ENCODE measurements around the gene MYL1. TPM values are rescaled to one million over a fixed set of nuclear protein-coding genes. Genes with fewer than 3 reads are reported as not detected.

Gene MYL1
- not detected in 2 replicates for total RNA-seq (2014; rRNA removed; shearing (Covaris generic))
- polyA plus RNA-seq (2015; cell fraction: cytosol; rRNA removed), result not detected in 2 replicates
- not detected in 2 replicates for polyA plus RNA-seq (2015; cell fraction: nucleus; rRNA removed)

DNA sequence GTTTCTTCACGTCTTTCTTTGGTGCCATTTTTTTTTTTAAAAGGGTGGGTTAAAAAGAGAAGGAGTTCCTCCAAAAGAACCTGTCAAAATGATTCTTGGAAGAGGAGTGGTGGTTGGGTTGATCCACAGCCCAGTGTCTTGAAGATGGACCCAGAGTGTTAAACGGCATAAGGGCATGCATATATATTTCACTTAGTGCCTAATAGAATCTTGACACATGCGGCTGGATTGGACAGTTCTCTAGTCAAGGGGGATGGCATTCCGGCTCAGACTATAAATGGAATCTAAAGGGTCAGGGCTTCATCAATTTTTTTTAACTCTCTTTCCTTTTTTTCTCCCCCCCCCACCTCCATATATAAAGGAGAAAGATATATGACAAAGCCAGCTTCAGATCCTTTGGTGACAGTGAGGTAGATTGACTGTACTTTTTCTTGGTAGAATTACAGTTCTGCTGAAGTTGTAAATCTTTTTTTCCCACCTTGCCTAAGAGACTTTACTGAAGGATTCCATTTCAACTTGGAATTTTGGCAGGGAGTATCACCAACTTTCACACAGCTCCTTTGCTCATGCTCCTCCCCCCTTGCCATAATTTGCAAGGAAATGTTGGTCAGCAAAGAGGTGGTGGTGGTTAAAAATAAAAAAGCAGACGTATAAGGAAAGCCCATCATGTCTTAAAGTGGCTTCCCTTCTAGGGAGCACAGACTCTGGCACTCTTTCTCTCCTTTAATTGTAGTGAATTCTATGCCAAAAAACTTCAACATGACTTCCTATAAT lies at the start of gene MYL1:
MYL1 (minus strand) TSS at position 160 of the 774 bp plus-strand sequence; CDS start at position 28, 132 bp downstream.
- in situ Hi-C loops (cut with HindIII; ENCODE audit: low pct_unique_long_range_greater_than_20kb, low sequenced_read_pairs), result no loop called here
- DNase-seq (ENCODE audit: low read depth, low spot score), result no peak

DNA sequence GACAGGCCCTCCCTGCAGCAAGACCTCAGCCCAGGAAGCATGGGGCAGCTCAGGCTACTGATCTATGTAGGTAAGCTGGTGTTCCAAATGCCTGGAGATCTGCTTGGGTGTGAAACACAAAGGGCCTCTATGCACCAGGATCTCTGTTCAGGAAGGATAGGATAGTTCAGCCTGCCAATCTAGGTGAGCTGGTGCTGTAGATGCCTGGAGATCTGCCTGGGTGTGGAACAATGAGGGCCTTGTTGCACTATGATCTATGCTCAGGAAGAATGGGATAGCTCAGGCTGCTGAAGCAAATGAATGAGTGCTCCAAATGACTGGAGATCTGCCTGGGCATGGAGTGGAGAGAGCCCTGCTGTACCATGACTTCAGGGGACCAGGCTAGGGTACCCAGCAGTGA lies 48.9 kb upstream of the MYL1 start:
- in situ Hi-C loops (cut with HindIII; ENCODE audit: low pct_unique_long_range_greater_than_20kb, low sequenced_read_pairs), result no loop called here
- DNase-seq (ENCODE audit: low read depth, low spot score), result peak; percentile 18

DNA sequence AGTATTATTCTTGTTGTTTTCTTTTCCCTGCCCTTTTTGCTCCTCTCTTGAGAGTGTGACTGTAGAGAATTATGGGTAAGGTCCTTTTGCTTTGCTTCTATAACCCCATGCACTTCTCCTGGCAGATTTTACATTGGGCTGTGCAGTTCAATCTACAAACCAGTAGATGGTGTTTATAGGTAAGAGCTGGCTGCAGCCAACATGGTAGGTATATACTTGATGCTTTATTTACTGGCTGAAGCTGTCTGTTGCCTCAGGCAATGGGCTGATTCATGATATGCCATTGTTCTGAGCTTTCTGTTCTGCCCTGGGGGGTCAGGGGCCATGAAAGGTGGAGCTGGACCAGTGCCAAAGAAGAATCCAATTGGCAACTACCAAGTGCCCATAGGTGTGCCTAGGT lies 48.3 kb upstream of the MYL1 start:
- in situ Hi-C loops (cut with HindIII; ENCODE audit: low pct_unique_long_range_greater_than_20kb, low sequenced_read_pairs), result no loop called here
- DNase-seq (ENCODE audit: low read depth, low spot score), result peak; percentile 56

DNA sequence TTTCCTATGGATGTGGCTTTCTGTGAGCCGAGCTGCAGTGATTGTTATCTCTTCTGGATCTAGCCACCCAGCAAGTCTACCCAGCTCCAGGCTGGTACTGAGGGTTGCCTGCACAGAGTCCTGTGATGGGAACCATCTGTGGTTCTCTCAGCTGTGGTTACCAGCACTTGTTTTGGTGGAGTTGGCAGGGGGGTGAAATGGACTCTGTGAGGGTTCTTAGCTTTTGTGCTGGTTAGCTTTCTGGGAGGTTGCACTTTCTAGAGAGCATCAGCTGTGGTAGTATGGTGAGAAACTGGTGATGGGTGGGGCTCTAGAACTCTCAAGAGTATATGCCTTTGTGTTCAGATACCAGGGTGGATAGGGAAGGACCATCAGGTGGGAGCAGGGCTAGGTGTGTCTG lies 45.4 kb upstream of the MYL1 start:
- DNase-seq (ENCODE audit: low read depth, low spot score), result no peak
- in situ Hi-C loops (cut with HindIII; ENCODE audit: low pct_unique_long_range_greater_than_20kb, low sequenced_read_pairs), result no loop called here

DNA sequence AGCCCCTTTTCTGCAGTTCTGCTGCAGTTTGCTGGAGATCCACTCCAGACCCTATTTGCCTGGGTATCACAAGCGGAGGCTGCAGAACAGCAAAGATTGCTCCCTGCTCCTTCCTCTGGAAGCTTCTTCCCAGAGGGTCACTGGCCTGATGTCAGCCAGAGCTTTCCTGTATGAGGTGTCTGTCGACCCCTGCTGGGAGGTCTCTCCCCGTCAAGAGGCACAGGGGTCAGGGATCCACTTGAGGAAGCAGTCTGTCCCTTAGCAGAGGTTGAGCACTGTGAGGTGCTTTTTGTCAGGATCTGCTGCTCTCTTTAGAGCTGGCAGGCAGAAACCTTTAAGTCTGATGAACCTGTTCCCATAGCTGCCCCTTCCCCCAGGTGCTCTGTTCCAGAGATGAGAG lies 42.0 kb upstream of the MYL1 start:
- in situ Hi-C loops (cut with HindIII; ENCODE audit: low pct_unique_long_range_greater_than_20kb, low sequenced_read_pairs), result no loop called here
- DNase-seq (ENCODE audit: low read depth, low spot score), result no peak

DNA sequence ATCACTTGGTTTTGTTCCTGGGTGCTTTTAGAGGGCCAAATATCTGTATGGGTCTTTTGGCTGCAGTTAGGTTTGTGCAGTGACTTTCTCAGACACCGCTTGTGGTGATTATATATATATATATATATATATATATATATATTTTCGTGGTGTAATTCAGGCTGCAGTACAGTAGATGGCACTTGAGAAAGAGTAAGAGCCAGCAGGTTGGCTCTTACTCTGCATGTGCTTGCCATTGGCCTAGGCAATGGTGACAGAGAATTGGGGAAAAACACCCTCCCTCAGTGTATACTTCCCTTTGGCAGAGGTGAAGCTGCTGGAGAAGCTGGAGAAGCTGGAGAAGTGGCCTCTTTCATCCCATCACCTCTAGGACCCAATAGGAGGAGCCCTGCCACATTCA lies 22.2 kb upstream of the MYL1 start:
- in situ Hi-C loops (cut with HindIII; ENCODE audit: low pct_unique_long_range_greater_than_20kb, low sequenced_read_pairs), result no loop called here
- peak; percentile 25 for DNase-seq (ENCODE audit: low read depth, low spot score)

DNA sequence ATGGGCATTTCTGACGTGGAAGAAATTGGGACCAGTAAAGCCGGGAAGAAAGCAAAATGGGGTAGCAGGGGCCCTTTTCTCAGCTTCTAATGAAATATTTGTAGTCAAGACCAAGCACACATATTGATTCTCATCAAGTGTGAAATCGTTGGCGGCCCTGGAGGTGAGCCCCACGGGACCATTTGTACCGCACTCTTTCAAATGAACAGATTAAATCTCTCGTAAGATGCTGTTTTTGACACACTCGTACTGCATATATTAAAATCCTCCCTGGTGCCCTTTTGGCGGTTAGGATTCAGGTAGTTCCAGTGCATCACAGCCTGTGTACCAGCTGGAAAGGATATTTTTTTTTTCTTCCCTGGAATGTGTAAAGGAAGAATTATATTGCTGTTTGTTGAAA lies 9.9 kb upstream of the MYL1 start:
- no peak for DNase-seq (ENCODE audit: low read depth, low spot score)

DNA sequence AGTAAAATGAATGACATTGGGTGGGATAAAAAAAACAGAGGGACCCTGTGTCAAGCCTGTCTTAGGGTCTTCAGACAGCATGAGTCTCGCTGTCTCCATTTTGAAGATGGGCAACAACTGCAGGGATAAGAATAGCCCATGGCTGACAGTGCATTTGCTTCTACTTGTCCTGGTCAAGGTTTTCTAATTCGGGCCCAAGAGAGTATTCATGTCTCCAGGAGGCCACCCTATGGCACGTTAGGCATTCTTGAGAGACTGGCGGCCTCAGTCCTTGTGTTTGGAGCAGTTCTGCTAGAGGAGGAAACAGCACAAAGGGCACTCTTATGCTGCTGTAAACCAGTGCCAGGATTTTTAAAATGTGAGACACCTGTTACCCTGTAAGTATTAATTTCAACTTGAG lies 9.5 kb upstream of the MYL1 start:
- DNase-seq (ENCODE audit: low read depth, low spot score), result no peak
- in situ Hi-C loops (cut with HindIII; ENCODE audit: low pct_unique_long_range_greater_than_20kb, low sequenced_read_pairs), result no loop called here

More for the DNA sequence above, 9.9 kb upstream of the MYL1 start:
- in situ Hi-C loops (cut with HindIII; ENCODE audit: low pct_unique_long_range_greater_than_20kb, low sequenced_read_pairs), result no loop called here

DNA sequence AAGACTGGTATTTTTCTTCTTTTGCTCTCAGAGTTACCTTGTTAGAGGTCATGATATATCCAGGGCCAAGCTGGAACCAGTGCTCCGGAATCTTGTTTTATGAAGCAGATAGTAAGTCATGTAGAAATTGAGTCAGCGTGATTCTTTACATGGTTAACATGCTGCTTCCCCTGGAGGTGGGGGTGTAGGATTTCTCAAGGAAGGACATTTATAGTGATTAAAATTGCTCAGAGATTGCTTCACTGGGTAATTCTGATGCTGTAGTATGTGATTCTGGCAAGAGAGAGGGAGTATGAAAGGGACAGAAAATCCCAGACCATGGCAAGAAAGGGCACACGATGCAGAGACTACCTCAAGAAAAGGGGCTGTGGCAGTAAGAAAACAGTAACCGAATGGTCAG lies 8.0 kb upstream of the MYL1 start:
- DNase-seq (ENCODE audit: low read depth, low spot score), result no peak
- in situ Hi-C loops (cut with HindIII; ENCODE audit: low pct_unique_long_range_greater_than_20kb, low sequenced_read_pairs), result no loop called here

DNA sequence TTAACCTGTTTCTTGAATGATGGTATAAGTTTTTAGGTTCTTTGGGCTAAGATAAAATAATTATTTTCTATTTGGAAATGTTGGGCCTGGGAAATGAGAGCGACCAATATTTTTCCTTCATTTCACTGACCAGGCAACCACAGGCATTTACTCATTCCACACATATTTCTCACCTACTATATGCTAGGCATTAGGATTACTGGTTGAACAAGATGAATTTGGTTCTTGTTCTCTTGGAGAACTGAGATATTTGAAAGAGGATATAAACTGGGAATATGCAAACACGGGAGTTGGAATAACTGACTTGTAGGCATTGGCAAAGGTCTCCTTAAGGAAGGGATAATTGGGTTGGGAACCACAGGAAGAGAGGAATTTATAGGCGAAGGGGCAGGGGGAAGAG lies 3.9 kb upstream of the MYL1 start:
- no peak for DNase-seq (ENCODE audit: low read depth, low spot score)
- in situ Hi-C loops (cut with HindIII; ENCODE audit: low pct_unique_long_range_greater_than_20kb, low sequenced_read_pairs), result no loop called here

DNA sequence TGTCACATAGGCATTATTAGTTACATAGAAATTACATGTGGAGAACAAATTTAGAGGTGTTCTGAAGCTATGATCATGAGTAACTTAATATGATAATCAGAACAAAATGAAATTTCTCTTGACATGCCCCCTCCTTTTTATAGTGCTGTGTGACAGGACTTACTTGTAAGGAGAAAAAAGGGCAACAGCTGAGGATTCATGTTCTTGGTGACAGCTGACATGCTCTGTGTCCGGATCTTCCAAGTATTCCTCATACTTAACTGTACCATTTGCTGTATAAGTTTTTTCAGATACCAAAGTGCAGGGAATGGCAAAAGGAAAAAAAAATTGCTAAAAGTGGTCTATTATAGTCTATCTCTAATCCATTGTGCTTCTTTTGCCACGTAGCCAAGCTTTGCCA lies 3.5 kb upstream of the MYL1 start:
- in situ Hi-C loops (cut with HindIII; ENCODE audit: low pct_unique_long_range_greater_than_20kb, low sequenced_read_pairs), result no loop called here

DNA sequence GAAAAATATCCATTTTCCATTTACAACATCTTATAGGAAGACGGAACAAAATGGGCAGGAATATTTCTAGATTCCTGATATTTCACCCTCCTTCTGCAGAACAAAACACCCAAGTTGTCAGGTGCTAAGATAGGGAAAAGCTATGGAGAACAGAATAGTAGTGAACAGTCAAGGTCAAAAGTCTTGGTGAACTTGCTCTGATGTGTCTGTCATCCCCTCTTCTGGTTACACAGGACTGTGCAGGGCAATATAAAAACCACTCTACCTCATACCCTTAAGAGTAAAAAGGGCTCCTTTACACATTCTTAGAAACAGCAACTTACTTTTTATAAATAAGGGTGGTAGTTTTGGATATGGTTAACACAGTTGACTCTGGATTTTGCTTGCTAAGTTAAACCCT lies 4.4 kb downstream of the MYL1 start:
- in situ Hi-C loops (cut with HindIII; ENCODE audit: low pct_unique_long_range_greater_than_20kb, low sequenced_read_pairs), result no loop called here
- no peak for DNase-seq (ENCODE audit: low read depth, low spot score)

More for the DNA sequence above, 3.5 kb upstream of the MYL1 start:
- no peak for DNase-seq (ENCODE audit: low read depth, low spot score)

DNA sequence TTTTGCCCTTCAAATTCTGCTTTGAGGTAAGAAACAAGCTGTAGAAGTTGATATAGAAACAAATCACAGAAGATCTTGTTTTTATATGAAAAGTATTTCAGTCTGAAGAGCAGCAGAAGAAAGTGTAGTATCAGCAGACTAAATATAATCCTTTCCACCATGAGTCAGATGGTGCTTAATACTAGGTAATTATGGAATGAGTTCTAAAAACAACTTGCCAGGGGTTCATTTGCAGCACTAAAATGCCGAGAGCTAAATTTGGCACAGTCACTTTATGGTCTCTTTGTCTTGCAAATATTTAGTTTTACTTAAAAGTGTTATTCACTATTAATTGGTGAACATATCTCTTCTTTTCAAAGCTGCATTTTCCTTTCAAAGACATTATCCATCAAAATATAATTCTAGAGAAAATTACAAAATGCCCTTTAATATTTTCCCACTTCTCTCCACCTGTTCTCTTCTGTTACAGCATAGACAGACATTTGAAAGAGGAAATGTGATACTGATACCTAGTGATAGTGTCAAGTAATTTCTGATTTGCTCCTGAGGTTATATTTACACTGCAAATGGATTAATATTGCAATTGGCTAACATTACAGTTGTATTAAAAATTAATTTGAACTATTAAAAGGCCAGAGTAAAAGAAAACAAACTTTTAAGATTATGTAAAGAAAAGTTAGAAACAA lies 5.3 kb downstream of the MYL1 start:
- DNase-seq (ENCODE audit: low read depth, low spot score), result no peak
- in situ Hi-C loops (cut with HindIII; ENCODE audit: low pct_unique_long_range_greater_than_20kb, low sequenced_read_pairs), result no loop called here

DNA sequence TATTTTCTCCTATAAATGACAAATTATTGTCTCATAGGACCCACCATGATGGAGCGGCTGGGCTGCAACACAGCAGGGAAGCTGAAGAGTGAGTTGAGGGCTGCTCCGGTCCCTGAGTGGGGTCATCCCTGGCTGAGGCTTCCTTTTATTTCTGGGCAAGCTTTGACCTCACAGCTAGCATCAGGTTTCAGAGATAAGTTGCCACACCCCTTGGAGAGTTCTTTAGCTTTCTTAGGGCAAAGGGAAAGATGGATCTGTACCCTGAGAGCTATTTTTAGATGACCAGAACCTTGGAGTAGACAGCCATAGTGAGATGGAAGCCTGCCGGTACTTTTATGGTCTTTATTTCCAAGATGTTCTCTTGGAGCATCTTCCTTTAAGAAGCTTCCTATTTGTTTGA lies 11.5 kb downstream of the MYL1 start:
- in situ Hi-C loops (cut with HindIII; ENCODE audit: low pct_unique_long_range_greater_than_20kb, low sequenced_read_pairs), result no loop called here

DNA sequence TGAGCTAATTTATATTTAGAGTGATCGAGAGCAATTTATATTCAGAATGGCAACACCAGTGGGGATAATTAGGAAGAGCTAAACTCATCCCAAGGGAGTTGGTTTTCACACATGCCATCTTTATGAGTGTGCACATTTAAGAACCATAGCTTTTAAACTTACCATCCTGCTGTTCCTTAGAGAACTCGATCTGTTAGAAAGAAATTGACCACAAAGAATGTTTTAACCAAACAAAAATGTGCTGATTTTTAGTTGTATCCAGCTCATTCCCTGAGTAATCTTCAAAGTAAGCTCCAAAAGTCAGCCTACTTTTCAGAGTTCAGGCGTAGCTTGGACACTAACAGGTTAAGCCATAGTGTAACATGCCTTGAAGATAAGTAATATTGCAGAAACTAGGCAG lies 12.6 kb downstream of the MYL1 start:
- DNase-seq (ENCODE audit: low read depth, low spot score), result no peak
- in situ Hi-C loops (cut with HindIII; ENCODE audit: low pct_unique_long_range_greater_than_20kb, low sequenced_read_pairs), result no loop called here

More for the DNA sequence above, 11.5 kb downstream of the MYL1 start:
- no peak for DNase-seq (ENCODE audit: low read depth, low spot score)

DNA sequence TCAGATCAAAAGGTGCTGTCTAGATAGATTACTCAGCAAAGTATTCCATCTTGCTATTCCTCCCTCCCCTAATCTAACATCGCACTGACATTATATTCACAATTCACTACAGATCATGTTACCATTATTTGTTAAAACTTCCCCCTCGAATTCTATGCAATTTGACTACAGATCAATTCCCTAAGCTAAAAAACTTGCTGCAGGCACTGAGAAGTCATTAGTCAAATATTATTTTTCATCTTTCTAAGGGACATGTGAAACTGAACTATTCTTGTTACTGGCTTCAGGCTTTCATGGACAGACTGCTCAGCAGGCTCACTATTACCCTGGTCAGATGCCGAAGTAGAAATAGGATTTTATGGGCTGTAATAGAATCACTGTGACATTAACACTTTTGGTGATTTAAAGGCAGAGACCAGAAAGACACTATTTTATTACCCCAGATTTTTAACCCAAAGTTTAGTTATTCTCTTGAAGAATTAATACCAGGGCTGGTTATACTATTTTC lies 15.1 kb downstream of the MYL1 start:
- in situ Hi-C loops (cut with HindIII; ENCODE audit: low pct_unique_long_range_greater_than_20kb, low sequenced_read_pairs), result no loop called here
- DNase-seq (ENCODE audit: low read depth, low spot score), result no peak

DNA sequence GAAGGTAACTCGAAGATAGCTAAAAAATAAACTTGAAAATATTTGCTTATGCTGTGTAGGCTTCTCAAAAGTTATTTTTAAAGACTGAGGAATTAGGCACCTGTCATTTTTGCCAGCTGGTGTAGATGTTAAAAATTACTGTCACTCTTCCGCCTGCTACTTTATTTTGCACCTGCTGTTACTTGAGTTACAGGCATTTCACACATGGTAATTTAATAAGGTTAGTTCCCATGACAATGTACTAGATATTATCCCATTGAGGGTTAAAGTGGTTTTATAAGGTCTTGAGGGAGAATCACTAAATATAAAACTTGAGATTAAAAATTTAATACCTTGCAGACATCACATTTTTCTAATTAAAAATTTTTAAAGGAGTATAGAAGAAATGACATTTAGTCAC lies 26.6 kb downstream of the MYL1 start:
- no peak for DNase-seq (ENCODE audit: low read depth, low spot score)
- in situ Hi-C loops (cut with HindIII; ENCODE audit: low pct_unique_long_range_greater_than_20kb, low sequenced_read_pairs), result no loop called here

DNA sequence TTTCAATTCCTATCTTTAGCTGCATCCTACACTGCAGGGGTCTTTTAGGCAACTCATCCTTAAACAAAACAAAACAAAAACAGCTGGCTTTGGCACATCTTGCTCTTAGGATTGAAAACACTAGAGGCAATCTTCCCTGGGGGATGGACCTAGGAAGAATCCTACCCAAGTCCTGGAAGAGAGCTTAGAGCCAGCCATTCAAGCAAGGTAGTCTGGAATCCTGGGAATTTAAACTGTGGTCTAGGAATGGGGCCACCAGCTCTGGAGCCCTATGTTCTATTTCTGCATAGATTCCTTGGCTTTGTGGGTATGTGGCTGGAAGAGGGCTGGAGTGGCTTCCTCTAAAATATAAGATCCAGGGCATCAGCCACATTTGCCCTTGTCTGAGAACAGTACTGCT lies 27.7 kb downstream of the MYL1 start:
- in situ Hi-C loops (cut with HindIII; ENCODE audit: low pct_unique_long_range_greater_than_20kb, low sequenced_read_pairs), result no loop called here
- no peak for DNase-seq (ENCODE audit: low read depth, low spot score)
